Liver (tissue), 9 donors: ENCODE measurements around the gene KRTAP2-3. TPM values are rescaled to one million over a fixed set of nuclear protein-coding genes. Genes with fewer than 3 reads are reported as not detected.
"Not testable (repeated sequence)": the region's sequence is repeated elsewhere in the genome, so short reads cannot be mapped to it uniquely, and the experiment has no call there.

Source experiments
- DNase-seq: peaks from one replicate; pipeline ENCODE4 v3.0.0-alpha.2; 2017; ENCODE audit warnings: low spot score
- H3K27ac ChIP-seq, 2 donors: one replicate each; pipeline ENCODE4 v1.7.0; 2013; ENCODE audit warnings: inconsistent platforms in 2 of 2, low read length in 2 of 2, control low read depth in 1 of 2, low read depth in 1 of 2, mild to moderate bottlenecking in 1 of 2
- H3K27me3 ChIP-seq, 4 donors: one replicate each; pipeline versions ENCODE4 v1.6.1 to v1.7.0; 2013; ENCODE audit warnings: low read length in 3 of 4, inconsistent platforms in 1 of 4, mild to moderate bottlenecking in 1 of 4, moderate library complexity in 1 of 4; ENCODE audit not compliant: control insufficient read depth in 4 of 4, insufficient read depth in 4 of 4
- H3K36me3 ChIP-seq, 4 donors: one replicate each; pipeline versions ENCODE4 v1.6.1 to v1.7.0; 2013; ENCODE audit warnings: low read length in 3 of 4, mild to moderate bottlenecking in 3 of 4, low read depth in 1 of 4, moderate library complexity in 1 of 4; ENCODE audit not compliant: control insufficient read depth in 4 of 4, insufficient read depth in 3 of 4
- H3K4me1 ChIP-seq, 4 donors: one replicate each; pipeline versions ENCODE4 v1.6.1 to v1.7.0; 2013; ENCODE audit warnings: low read length in 3 of 4, mild to moderate bottlenecking in 3 of 4, moderate library complexity in 1 of 4; ENCODE audit not compliant: control insufficient read depth in 4 of 4, insufficient read depth in 4 of 4
- H3K4me3 ChIP-seq, 3 donors: one replicate each; pipeline versions ENCODE4 v1.6.1 to v1.7.0; 2013; ENCODE audit warnings: low read length in 3 of 3, control low read depth in 1 of 3, low read depth in 1 of 3, mild to moderate bottlenecking in 1 of 3
- H3K9ac ChIP-seq, 2 donors: one replicate each; pipeline ENCODE4 v1.7.0; 2013; ENCODE audit warnings: low read length in 2 of 2, mild to moderate bottlenecking in 2 of 2, moderate library complexity in 2 of 2, control low read depth in 1 of 2, low read depth in 1 of 2
- H3K9me3 ChIP-seq, 4 donors: one replicate each; pipeline versions ENCODE4 v1.6.1 to v1.7.0; 2013; ENCODE audit warnings: low read length in 3 of 4; ENCODE audit not compliant: control insufficient read depth in 4 of 4
- ATF3 ChIP-seq: IDR thresholded peaks from 2 replicates; pipeline ENCODE4 v1.6.1; 2016; ENCODE audit warnings: antibody characterized with exemption
- CTCF ChIP-seq: fragments of 150-350 bp; IDR thresholded peaks from 2 replicates; pipeline ENCODE4 v1.5.1; 2017; ENCODE audit warnings: improper control_type of control experiment, low read depth, low read length; ENCODE audit not compliant: missing input control
- EGR1 ChIP-seq, 2 donors: IDR thresholded peaks; 2 replicates each; pipeline ENCODE4 v1.6.1; 2016 to 2018; ENCODE audit warnings: antibody characterized with exemption in 2 of 2, low read depth in 2 of 2
- FOXA1 ChIP-seq: IDR thresholded peaks from 2 replicates; pipeline ENCODE4 v1.6.1; 2016; ENCODE audit warnings: antibody characterized with exemption
- FOXA2 ChIP-seq: IDR thresholded peaks from 2 replicates; pipeline ENCODE4 v1.6.1; 2016; ENCODE audit warnings: antibody characterized with exemption
- GABPA ChIP-seq, 2 donors: IDR thresholded peaks in 1 of 2; conservative IDR thresholded peaks in 1 of 2; 2 replicates each; pipeline ENCODE4 v1.6.1; 2016; ENCODE audit warnings: antibody characterized with exemption in 2 of 2, mild to moderate bottlenecking in 1 of 2, moderate library complexity in 1 of 2
- HNF4A ChIP-seq, 2 donors: conservative IDR thresholded peaks; 2 replicates each; pipeline ENCODE4 v1.6.1; 2016; ENCODE audit warnings: antibody characterized with exemption in 2 of 2, mild to moderate bottlenecking in 2 of 2
- HNF4G ChIP-seq: IDR thresholded peaks from 2 replicates; pipeline ENCODE4 v1.6.1; 2016; ENCODE audit warnings: antibody characterized with exemption
- JUND ChIP-seq, 2 donors: IDR thresholded peaks; 2 replicates each; pipeline ENCODE4 v1.6.1; 2016; ENCODE audit warnings: antibody characterized with exemption in 2 of 2
- MAX ChIP-seq: IDR thresholded peaks from 2 replicates; pipeline ENCODE4 v1.6.1; 2016; ENCODE audit warnings: antibody characterized with exemption
- NR2F2 ChIP-seq: IDR thresholded peaks from 2 replicates; pipeline ENCODE4 v1.6.1; 2016; ENCODE audit warnings: antibody characterized with exemption
- RAD21 ChIP-seq, 2 donors: IDR thresholded peaks; 2 replicates each; pipeline ENCODE4 v1.6.1; 2016; ENCODE audit warnings: antibody characterized with exemption in 2 of 2, mild to moderate bottlenecking in 2 of 2
- REST ChIP-seq: IDR thresholded peaks from 2 replicates; pipeline ENCODE4 v1.6.1; 2016; ENCODE audit warnings: antibody characterized with exemption, mild to moderate bottlenecking
- RXRA ChIP-seq, 2 donors: IDR thresholded peaks; 2 replicates each; pipeline ENCODE4 v1.6.1; 2017 to 2018; ENCODE audit warnings: antibody characterized with exemption in 2 of 2, mild to moderate bottlenecking in 1 of 2
- SP1 ChIP-seq: IDR thresholded peaks from 2 replicates; pipeline ENCODE4 v1.6.1; 2018; ENCODE audit warnings: antibody characterized with exemption, mild to moderate bottlenecking
- TAF1 ChIP-seq: conservative IDR thresholded peaks from 2 replicates; pipeline ENCODE4 v1.6.1; 2016; ENCODE audit warnings: antibody characterized with exemption, mild to moderate bottlenecking
- YY1 ChIP-seq: IDR thresholded peaks from 2 replicates; pipeline ENCODE4 v1.6.1; 2016; ENCODE audit warnings: antibody characterized with exemption, mild to moderate bottlenecking
- ZBTB33 ChIP-seq: IDR thresholded peaks from 2 replicates; pipeline ENCODE4 v1.6.1; 2016; ENCODE audit warnings: antibody characterized with exemption
- WGBS: extraction: QIAGEN DNeasy Blood & Tissue Kit; methylation state at CpG from one replicate; pipeline ENCODE4 v1.1.7; 2013; 5-methylcytosine and 5-hydroxymethylcytosine counted together
- polyA plus RNA-seq, 2 donors: library from polyadenylated mRNA; stranded (reverse) in 1 of 2; unstranded in 1 of 2; fragments of 200-250 nt in 1 of 2; fragments of >200 nt in 1 of 2; fragmentation: Nextera tagmentation in 1 of 2; extraction: Ambion mirVana in 1 of 2; gene quantifications; one replicate each; pipeline versions ENCODE4 v1.2.1 to v1.2.3, GENCODE V29; 2013 to 2015
- total RNA-seq, 2 donors: library from RNA; depleted of rRNA; stranded (reverse); fragments of >200 nt; gene quantifications; one replicate each; pipeline ENCODE4 v1.2.3, GENCODE V29; 2014
- donor health status: healthy.
- donor health status: healthy.
- donor health status: healthy.
- donor health status: healthy.
- donor health status: healthy.

Gene KRTAP2-3
- total and polyA plus RNA-seq, 4 donors = not detected

GRCh38 chr17:41037853-41038350 is 22.0 kb downstream of the KRTAP2-3 start:
- TF ChIP-seq RAD21 (IDR thresholded peaks at IDR 0.05) (no peak), REST (no peak), FOXA1 (no peak), ZBTB33 (no peak), SP1 (no peak), GABPA (IDR thresholded peaks at IDR 0.05 in 1 of 2, conservative IDR thresholded peaks at IDR 0.05 in 1 of 2) (no peak), JUND (IDR thresholded peaks at IDR 0.05) (no peak), RXRA (IDR thresholded peaks at IDR 0.05) (no peak), EGR1 (IDR thresholded peaks at IDR 0.05; ENCODE audit: low read depth in 2 of 2) (no peak), MAX (no peak), HNF4A (conservative IDR thresholded peaks at IDR 0.05) (no peak), CTCF (no peak), FOXA2 (no peak), ATF3 (no peak), NR2F2 (no peak), YY1 (no peak), HNF4G (no peak), TAF1 (no peak)
- 77% methylated on average over 2 of the region's 2 CpGs for WGBS

GRCh38 chr17:41034346-41034935 is 25.5 kb downstream of the KRTAP2-3 start, which contains the start of gene KRTAP1-3:
Gene KRTAP1-3, minus strand, starts transcription at chr17:41034874. Its CDS starts 53 bp downstream, at chr17:41034821.
- H3K4me1 ChIP-seq = not testable (repeated sequence)
- 92% methylated on average over 10 of the region's 10 CpGs for WGBS

More at GRCh38 chr17:41037853-41038350, 22.0 kb downstream of the KRTAP2-3 start:
- H3K4me3 ChIP-seq = no peak overlapping the region
- H3K27ac ChIP-seq = no peak overlapping the region
- no peaks in the 10 kb centered on the region for H3K9me3 ChIP-seq
- no peaks in the 10 kb centered on the region for H3K4me1 ChIP-seq
- no peak overlapping the region for H3K9ac ChIP-seq
- no peaks in the 10 kb centered on the region for H3K36me3 ChIP-seq
- no peak for DNase-seq
- H3K27me3 ChIP-seq = no peaks in the 10 kb centered on the region

More at GRCh38 chr17:41034346-41034935, 25.5 kb downstream of the KRTAP2-3 start, which contains the start of gene KRTAP1-3:
- not testable (repeated sequence) for H3K27me3 ChIP-seq, H3K36me3 ChIP-seq, H3K9ac ChIP-seq, H3K27ac ChIP-seq, H3K4me3 ChIP-seq, H3K9me3 ChIP-seq, DNase-seq
